Spinal cord (tissue), 10 donors: ENCODE data around the gene HOXC5. TPM values are rescaled to one million over a fixed set of nuclear protein-coding genes. Genes with fewer than 3 reads are reported as not detected.

ENCODE experiments used
- DNase-seq, 6 donors: peaks; one replicate each; pipeline versions ENCODE4 v3.0.0 to v3.0.0-alpha.2; 2013 to 2015; ENCODE audit warnings: low spot score in 6 of 6, low read depth in 4 of 6
- H3K27ac ChIP-seq: one replicate; pipeline ENCODE4 v1.5.1; 2013; ENCODE audit warnings: low read depth, low read length, control low read depth
- H3K27me3 ChIP-seq: one replicate; pipeline ENCODE4 v1.6.1; 2013; ENCODE audit warnings: low read length; ENCODE audit not compliant: control insufficient read depth, insufficient read depth
- H3K36me3 ChIP-seq: one replicate; pipeline ENCODE4 v1.6.1; 2013; ENCODE audit warnings: low read length; ENCODE audit not compliant: control insufficient read depth, insufficient read depth
- H3K4me1 ChIP-seq: one replicate; pipeline ENCODE4 v1.6.1; 2013; ENCODE audit warnings: low read length; ENCODE audit not compliant: control insufficient read depth, insufficient read depth
- H3K4me3 ChIP-seq: one replicate; pipeline ENCODE4 v1.5.1; 2013; ENCODE audit warnings: low read depth, low read length, control low read depth
- H3K9me3 ChIP-seq: one replicate; pipeline ENCODE4 v1.6.1; 2013; ENCODE audit warnings: low read length; ENCODE audit not compliant: control insufficient read depth, insufficient read depth
- WGBS: methylation state at CpG from one replicate; pipeline ENCODE4 v1.1.5; 2013; ENCODE audit warnings: missing lambda C conversion rate; ENCODE audit not compliant: insufficient coverage; 5-methylcytosine and 5-hydroxymethylcytosine counted together
- polyA plus RNA-seq, 2 donors: library from polyadenylated mRNA; unstranded; fragments of 120-200 nt; gene quantifications; one replicate each; pipeline ENCODE4 v1.2.1, GENCODE V29; 2013; ENCODE audit not compliant: insufficient read length in 2 of 2
- total RNA-seq, 2 donors: library from RNA; depleted of rRNA in 1 of 2; stranded (reverse); fragments of 120-200 nt in 1 of 2; fragments of >200 nt in 1 of 2; gene quantifications; one replicate each; pipeline versions ENCODE4 v1.2.3 to v1.2.4, GENCODE V29; 2013 to 2014
- donor health status: healthy.

The HOXC5 gene
- total and polyA plus RNA-seq, 4 donors, result 2.4 to 16.3 (median 8.1) TPM

DNA sequence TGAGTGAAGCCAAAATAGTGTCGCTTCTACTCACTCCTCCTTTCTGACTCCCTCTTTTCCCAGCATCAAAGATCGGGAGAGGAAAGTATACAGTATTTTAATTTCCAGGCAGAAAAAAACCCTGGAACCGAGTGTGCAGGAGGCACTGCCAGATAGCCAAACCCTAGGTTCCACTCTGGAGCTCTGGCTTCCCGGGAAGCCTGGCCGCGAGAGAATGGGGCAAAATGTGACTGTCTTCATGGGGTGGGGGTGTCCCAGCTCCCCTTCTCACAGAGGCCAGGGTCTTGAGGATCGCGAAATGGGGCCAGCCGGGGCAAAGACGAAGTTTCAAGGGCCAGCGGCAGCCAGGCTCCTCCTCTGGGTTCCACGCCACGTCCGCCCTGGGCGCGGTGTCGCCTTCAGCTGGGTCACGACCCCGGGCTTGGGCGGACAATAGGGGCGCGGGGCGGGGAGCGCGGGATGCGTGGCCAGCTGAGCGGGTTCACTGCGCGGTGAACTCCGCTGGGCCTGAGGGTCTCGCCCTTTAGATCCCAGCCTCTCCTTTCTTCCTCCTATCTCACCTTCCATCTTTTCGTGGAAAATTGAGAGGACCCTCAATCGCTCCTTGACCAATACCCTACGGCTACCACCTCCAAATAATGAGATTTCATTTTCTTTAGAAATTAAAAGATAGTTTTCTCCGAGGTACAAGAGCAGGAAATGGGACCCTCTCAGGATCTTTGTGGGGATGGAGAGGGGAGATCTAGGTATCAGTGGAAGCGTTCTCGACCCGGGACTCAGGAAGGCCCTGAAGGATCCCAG lies 27.5 kb downstream of the HOXC5 start:
- WGBS, result 44% methylated on average over 28 of the region's 38 CpGs
- H3K36me3 ChIP-seq, result peaks cover 22% of the 10 kb centered on the region
- DNase-seq, result peak in 1 of 6 donors; percentile 41
- H3K4me1 ChIP-seq, result peaks cover 35% of the 10 kb centered on the region
- H3K27me3 ChIP-seq, result no peaks in the 10 kb centered on the region
- peak overlapping the region; percentile 90 for H3K27ac ChIP-seq
- H3K9me3 ChIP-seq, result no peaks in the 10 kb centered on the region
- H3K4me3 ChIP-seq, result peak overlapping the region; percentile 39

DNA sequence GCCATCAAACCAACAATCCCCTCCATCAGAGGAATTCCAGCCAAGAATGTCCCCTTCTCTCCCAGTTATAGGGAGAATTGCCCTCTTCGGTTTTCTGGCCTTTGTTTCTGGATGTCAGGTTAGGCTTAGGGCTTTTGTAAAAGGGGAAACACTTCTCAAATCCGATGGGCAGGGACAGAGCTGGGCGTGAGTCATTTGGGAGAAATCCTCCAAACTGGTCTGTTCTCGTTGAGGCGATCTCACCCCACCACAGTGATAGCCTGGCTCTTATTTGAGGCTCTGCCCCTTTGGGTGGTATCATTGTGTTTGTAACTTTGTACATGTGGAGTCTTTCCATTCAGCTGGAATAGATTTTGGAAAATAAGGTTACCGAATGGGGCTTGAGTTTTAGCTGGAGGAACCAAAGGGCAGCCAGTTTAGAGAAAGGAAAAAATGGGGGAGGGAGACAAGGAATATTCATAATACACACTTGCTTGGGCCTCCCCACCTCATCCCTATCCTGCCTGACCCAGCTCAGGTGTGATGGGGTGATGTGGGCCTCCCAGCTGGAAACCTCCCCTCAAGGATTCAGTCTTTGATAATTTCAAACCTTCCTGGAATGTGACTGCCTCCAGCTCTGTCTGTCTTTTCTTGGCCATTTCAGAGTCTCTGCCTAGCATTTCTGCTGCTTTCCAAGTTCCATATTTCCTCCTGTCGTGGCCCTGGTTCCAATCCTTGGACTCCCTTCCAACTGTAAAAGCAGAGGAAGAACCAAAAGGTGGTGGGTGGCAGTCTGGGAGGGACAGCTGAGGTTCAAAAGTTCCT lies 28.3 kb downstream of the HOXC5 start:
- 61% methylated on average over 3 of the region's 7 CpGs for WGBS
- Histone ChIP-seq H3K4me3 (peak overlapping the region; percentile 39), H3K27me3 (no peaks in the 10 kb centered on the region), H3K36me3 (peaks cover 22% of the 10 kb centered on the region), H3K9me3 (no peaks in the 10 kb centered on the region), H3K4me1 (peaks cover 35% of the 10 kb centered on the region), H3K27ac (peak overlapping the region; percentile 0)
- no peak for DNase-seq

DNA sequence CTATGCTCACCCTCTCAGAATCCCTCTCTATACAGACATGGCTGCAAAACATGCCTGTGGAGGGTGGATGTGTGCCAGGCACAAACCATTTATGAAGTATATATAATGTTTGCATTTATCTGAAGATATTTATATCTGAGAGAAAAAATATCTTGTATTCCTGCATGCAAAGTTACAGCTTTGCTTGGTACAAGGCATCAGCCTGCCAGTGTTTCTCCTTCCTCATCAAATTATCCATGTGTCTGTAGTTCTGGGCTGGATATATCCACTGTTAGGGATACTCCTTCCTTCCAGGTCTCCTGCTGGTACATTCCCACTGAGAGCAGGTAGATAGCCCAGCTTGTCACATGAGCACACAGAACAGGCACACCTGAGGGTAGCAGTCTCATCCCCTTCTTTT lies 32.8 kb downstream of the HOXC5 start:
- DNase-seq, result no peak
- Histone ChIP-seq H3K4me3 (no peak overlapping the region), H3K27me3 (no peaks in the 10 kb centered on the region), H3K9me3 (no peaks in the 10 kb centered on the region), H3K27ac (no peak overlapping the region), H3K4me1 (peaks cover 11% of the 10 kb centered on the region), H3K36me3 (peaks cover 8% of the 10 kb centered on the region)

DNA sequence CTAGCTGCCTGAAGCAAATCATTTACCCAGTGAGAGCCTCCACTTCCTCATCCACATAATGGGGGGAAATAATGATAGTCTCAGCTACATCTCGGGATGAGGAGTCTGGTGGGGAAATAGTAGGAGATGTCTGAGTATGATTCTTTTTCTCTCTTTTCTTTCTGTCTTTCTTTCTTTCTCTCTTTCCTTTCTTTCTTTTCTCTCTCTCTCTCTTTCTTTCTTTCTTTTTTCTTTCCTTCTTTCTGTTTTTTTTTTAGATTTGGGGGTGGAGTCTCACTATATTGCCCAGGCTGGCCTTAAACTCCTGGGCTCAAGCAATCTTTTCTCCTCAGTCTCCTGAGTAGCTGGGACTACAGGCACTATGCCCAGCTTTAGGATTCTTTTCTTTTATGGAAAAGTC lies 33.6 kb downstream of the HOXC5 start:
- Histone ChIP-seq H3K27me3 (no peaks in the 10 kb centered on the region), H3K4me3 (no peak overlapping the region)
- no CpG with 5 or more reads among the region's 1 CpG for WGBS

DNA sequence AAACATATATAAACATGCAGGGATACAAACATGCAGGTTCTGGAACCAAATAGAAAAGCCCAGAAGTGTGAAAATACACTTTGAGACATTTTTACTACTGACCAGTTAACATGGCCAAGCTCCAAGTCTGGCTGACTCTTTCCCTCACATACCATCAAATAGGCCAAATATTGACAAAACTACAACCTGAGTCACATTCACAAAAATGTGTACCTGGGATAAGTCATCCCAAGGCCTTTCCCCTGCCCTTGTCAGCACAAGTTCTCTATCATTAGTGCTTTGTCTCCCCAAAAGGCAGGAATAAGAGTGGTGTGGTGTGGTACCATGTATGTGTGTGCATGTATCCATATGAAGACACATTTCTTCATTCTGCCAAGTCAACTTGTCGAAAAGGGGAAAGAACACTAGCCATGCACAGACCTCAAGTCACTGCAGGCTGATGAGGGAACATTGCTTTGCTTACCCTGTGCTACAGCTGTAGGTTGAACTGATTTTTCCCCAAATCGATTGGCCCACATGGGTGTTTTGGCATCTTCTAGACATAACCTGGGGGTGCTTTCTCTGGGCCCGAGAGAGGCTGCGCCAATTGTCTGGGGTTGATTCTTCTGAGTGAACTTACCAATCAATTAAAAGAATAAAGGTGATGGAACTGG lies 35.7 kb downstream of the HOXC5 start:
- H3K4me1 ChIP-seq, result no peaks in the 10 kb centered on the region
- H3K9me3 ChIP-seq, result no peaks in the 10 kb centered on the region
- H3K4me3 ChIP-seq, result no peak overlapping the region
- WGBS, result 83% methylated on average over 1 of the region's 4 CpGs
- no peak for DNase-seq
- H3K36me3 ChIP-seq, result no peaks in the 10 kb centered on the region
- no peaks in the 10 kb centered on the region for H3K27me3 ChIP-seq
- H3K27ac ChIP-seq, result no peak overlapping the region

More for the DNA sequence above, 33.6 kb downstream of the HOXC5 start:
- H3K9me3 ChIP-seq, result no peaks in the 10 kb centered on the region
- no peak for DNase-seq
- peaks cover 4% of the 10 kb centered on the region for H3K4me1 ChIP-seq
- no peak overlapping the region for H3K27ac ChIP-seq
- H3K36me3 ChIP-seq, result peaks cover 8% of the 10 kb centered on the region

DNA sequence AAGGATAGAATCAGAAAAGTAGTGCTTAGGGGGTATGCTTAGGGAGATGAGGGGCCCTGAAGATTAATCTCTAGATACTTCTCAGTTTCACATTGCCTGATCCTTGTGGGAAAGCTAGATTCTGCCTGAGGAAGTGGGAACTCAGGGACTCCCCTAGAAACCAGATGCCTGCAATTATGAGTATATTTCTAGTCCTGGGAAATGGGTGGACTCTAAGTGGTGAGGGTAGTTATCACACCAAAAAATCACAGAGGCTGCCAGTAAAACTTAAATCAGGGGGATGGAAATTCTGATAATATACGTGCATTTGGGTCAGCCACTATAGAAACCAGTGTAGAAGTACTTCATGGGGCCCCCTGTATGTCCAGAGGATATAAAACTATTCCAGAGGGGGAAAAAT lies 39.1 kb downstream of the HOXC5 start:
- no peak overlapping the region for H3K4me3 ChIP-seq
- WGBS, result no CpG with 5 or more reads among the region's 1 CpG
- no peaks in the 10 kb centered on the region for H3K27me3 ChIP-seq
- no peak for DNase-seq
- peaks cover 13% of the 10 kb centered on the region for H3K4me1 ChIP-seq
- no peaks in the 10 kb centered on the region for H3K36me3 ChIP-seq
- H3K27ac ChIP-seq, result peak overlapping the region; percentile 10
- no peaks in the 10 kb centered on the region for H3K9me3 ChIP-seq

DNA sequence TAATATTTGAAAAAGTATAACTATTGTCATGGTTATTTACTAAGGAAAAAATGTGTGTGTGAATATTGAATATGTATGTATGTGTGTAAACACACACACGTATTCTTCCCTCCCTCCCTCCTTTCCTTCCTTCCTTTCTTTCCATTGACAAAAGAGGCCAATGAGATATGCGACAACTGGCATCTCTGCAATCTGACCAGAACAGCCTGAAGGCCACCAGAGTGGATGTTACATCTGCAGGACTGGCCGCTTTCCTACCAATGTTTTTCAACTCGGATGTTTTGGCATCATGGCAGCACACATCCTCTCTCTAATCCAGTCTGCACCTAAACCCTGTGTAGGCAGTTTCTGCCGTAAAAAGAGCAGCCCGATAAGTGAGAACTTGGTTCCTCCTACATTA lies 41.5 kb downstream of the HOXC5 start:
- H3K27ac ChIP-seq, result no peak overlapping the region
- no peaks in the 10 kb centered on the region for H3K9me3 ChIP-seq
- DNase-seq, result no peak
- peaks cover 21% of the 10 kb centered on the region for H3K4me1 ChIP-seq
- 72% methylated on average over 3 of the region's 6 CpGs for WGBS
- H3K27me3 ChIP-seq, result no peaks in the 10 kb centered on the region
- no peak overlapping the region for H3K4me3 ChIP-seq
- H3K36me3 ChIP-seq, result no peaks in the 10 kb centered on the region

DNA sequence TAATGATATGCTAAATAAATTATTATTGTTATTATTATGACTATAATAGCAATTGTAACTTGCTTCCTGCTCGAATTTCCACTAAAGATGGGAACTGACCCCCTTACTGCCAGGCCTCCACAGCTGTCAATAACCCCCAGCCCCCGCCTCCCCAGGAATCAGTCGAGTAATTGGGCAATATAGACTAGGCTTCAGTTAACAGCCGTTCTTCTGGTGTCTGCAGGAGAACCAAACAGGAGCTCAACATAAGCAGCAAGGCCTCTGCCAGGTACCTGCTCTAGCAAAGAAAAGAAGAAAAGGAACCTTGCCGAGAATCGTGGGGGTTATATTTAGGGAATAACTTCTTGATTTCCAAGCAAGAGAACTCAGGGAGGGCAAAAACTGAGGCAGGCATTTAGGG lies 42.6 kb downstream of the HOXC5 start:
- DNase-seq, result peak in 1 of 6 donors; percentile 69
- Histone ChIP-seq H3K4me1 (peaks cover 21% of the 10 kb centered on the region), H3K9me3 (no peaks in the 10 kb centered on the region), H3K4me3 (no peak overlapping the region), H3K27ac (peak overlapping the region; percentile 33), H3K27me3 (no peaks in the 10 kb centered on the region), H3K36me3 (no peaks in the 10 kb centered on the region)
- 46% methylated on average over 5 of the region's 6 CpGs for WGBS

DNA sequence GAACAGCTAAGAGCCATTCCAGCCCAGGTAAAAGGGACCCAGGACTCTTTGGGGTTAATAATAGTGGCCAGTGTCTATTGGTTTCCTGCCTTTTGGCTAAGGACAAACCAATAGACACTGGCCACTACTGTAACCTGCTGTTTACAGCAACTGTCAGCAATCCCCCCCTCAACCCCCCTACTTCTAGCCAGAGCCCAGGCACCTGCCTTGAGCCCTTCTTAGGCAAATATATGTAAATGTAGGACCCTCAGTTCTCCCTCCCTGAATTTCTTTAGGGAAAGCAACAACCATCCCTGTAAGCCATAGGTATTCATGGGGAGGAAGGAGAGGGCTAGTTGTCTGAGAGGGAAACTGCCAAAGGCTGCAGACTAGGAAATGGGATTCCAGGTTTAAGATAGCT lies 43.1 kb downstream of the HOXC5 start:
- Histone ChIP-seq H3K4me3 (no peak overlapping the region), H3K4me1 (peaks cover 23% of the 10 kb centered on the region), H3K27ac (peak overlapping the region; percentile 33), H3K36me3 (no peaks in the 10 kb centered on the region), H3K27me3 (no peaks in the 10 kb centered on the region), H3K9me3 (no peaks in the 10 kb centered on the region)
- peak in 1 of 6 donors; percentile 39 for DNase-seq
